Gastroesophageal sphincter (tissue), 3 donors: ENCODE data around the gene PRDM8.

Experiments used
- CTCF ChIP-seq, 4 experiments: fragments of 200-600 bp in 2 of 4; fragments of 450-650 bp in 2 of 4; sonication (generic) in 1 of 4; IDR thresholded peaks; one replicate each; pipeline ENCODE4 v1.5.1; 2017 to 2019; ENCODE audit warnings: antibody characterized with exemption in 4 of 4, mild to moderate bottlenecking in 2 of 4, moderate library complexity in 2 of 4
- EP300 ChIP-seq: sonication (generic); formaldehyde crosslinking; IDR thresholded peaks from one replicate; pipeline ENCODE4 v1.6.1; 2017; ENCODE audit warnings: antibody characterized with exemption, mild to moderate bottlenecking
- POLR2A ChIP-seq, 2 donors: fragments of 450-650 bp; IDR thresholded peaks; one replicate each; pipeline ENCODE4 v1.6.1; 2017; ENCODE audit warnings: antibody characterized with exemption in 2 of 2, mild to moderate bottlenecking in 2 of 2, moderate library complexity in 1 of 2
- POLR2AphosphoS5 ChIP-seq: sonication (generic); formaldehyde crosslinking; IDR thresholded peaks from one replicate; pipeline ENCODE4 v1.6.1; 2017; ENCODE audit warnings: antibody characterized with exemption

GRCh38 chr4:80172203-80172602, 25.1 kb upstream of the PRDM8 start:
- no peak for TF ChIP-seq CTCF (IDR thresholded peaks at IDR 0.05)
- no peak for TF ChIP-seq POLR2A (IDR thresholded peaks at IDR 0.05)
- no peak for TF ChIP-seq POLR2AphosphoS5
- TF ChIP-seq EP300, result no peak
